HL-60 (cell line): ENCODE data around the gene AGAP5.
"Not testable (repeated sequence)": the region's sequence is repeated elsewhere in the genome, so short reads cannot be mapped to it uniquely, and the experiment has no call there.

ENCODE experiments used
- DNase-seq, 2 experiments: peaks; one replicate each; pipeline ENCODE4 v3.0.0-alpha.2; 2010 to 2020; ENCODE audit warnings: low read depth in 1 of 2, low spot score in 1 of 2
- H3K27ac ChIP-seq: fragments of 250-450 bp; sonication (Bioruptor Pico); replicated peaks from 2 replicates; pipeline ENCODE4 v1.5.1; 2020; ENCODE audit warnings: mild to moderate bottlenecking, moderate library complexity
- H3K27me3 ChIP-seq: fragments of 250-450 bp; sonication (Bioruptor Pico); 2 replicates; pipeline ENCODE4 v1.5.1; 2021; ENCODE audit warnings: mild to moderate bottlenecking, moderate library complexity; ENCODE audit not compliant: insufficient read depth, poor library complexity, severe bottlenecking
- H3K4me3 ChIP-seq: replicated peaks from 2 replicates; pipeline ENCODE4 v1.5.1; 2011; ENCODE audit warnings: mild to moderate bottlenecking, control low read depth, low read length; ENCODE audit not compliant: insufficient read depth
- CTCF ChIP-seq: IDR thresholded peaks from one replicate; pipeline ENCODE4 v1.5.1; 2011; ENCODE audit warnings: low read length, control low read depth, inconsistent platforms; ENCODE audit not compliant: insufficient read depth
- GABPA ChIP-seq: IDR thresholded peaks from 2 replicates; pipeline ENCODE4 v1.6.1; 2012; ENCODE audit warnings: low read depth
- POLR2AphosphoS5 ChIP-seq: IDR thresholded peaks from 2 replicates; pipeline ENCODE4 v1.6.1; 2012; ENCODE audit warnings: low read depth
- REST ChIP-seq: IDR thresholded peaks from 2 replicates; pipeline ENCODE4 v1.6.1; 2012; ENCODE audit warnings: low read depth; ENCODE audit not compliant: insufficient replicate concordance
- SPI1 ChIP-seq: IDR thresholded peaks from 2 replicates; pipeline ENCODE4 v1.6.1; 2012; ENCODE audit warnings: low read depth, mild to moderate bottlenecking, borderline replicate concordance

Gene AGAP5

DNA sequence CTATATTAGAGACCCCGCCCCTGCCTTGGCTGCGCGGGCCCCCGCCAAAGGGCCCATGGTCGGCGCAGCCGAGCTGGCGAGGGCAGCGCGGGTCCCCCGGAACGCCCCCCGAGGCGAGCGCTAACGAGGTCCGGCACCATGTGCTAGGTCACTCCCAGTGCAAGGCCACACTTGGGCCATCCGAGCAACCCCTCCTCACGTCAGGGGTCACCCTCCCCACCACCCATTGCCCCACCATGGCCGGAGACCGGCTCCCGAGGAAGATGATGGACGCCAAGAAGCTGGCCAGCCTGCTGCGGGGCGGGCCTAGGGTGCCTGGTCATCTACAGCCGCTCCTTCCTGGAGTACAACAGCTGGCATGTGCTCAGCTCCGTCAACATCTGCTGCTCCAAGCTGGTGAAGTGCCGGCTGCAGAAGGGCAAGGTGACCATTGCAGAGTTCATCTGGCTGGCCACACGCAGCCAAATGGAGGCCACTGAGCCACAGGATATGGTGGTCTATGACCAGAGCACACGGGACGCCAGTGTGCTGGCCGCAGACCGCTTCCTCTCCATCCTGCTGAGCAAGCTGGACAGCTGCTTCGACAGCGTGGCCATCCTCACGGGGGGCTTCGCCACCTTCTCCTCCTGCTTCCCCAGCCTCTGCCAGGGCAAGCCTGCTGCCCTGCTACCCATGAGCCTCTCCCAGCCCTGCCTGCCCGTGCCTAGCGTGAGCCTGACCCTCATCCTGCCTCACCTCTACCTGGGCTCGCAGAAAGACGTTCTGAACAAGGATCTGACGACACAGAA, 33.9 kb upstream of the AGAP5 start:
- no peak overlapping the region for H3K27ac ChIP-seq
- TF ChIP-seq CTCF (no peak), REST (no peak), GABPA (no peak), SPI1 (no peak), POLR2AphosphoS5 (no peak)
- H3K27me3 ChIP-seq, result no peaks in the 10 kb centered on the region
- no peak overlapping the region; the same call in 1 of the 2 replicates for H3K4me3 ChIP-seq
- DNase-seq, result no peak

DNA sequence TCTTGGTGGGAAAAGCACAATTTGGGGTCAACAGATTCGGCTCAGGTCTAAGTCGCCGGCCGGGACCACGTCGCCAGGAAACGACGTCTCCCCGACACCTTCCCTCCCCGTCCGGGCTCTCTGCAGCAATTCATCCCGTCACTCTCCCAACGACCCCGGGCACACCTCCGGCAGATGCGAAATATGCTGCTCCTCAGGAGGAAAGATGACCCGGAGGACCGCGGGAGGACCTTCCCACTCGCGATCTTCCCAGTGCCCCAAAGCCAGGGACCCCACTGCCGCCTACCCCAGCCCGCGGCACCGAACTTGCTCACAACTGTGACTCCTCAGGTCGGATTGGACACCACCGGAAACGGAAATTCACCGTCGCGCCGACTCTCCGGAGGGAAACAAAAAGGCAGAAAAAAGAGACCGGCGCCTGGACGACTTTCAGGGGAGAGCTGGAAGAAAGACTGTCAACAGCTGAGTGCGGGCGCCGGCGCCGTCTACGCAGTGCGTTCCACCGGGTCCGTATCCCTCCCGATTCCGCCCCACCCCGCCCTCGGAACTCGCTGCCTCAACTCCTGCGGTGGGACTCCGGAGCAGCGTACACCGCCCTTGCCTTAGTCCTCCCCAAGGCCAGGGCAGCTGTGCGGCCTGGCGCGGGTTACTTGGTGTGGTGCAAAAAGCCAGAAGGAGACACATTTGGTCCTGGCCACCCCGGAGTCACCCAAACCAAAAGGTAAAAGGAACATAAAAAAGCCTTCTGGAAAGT, 32.4 kb upstream of the AGAP5 start:
- TF ChIP-seq REST, result peak; percentile 68
- TF ChIP-seq SPI1, result peak; percentile 9; the same call in 1 of the 2 replicates
- no peak for TF ChIP-seq CTCF
- TF ChIP-seq POLR2AphosphoS5, result peak; percentile 94
- TF ChIP-seq GABPA, result peak; percentile 100
- peak overlapping the region; percentile 90 for H3K27ac ChIP-seq
- H3K27me3 ChIP-seq, result no peaks in the 10 kb centered on the region
- peak; percentile 60 to 95 for DNase-seq
- peak overlapping the region; percentile 85 for H3K4me3 ChIP-seq

- not testable (repeated sequence) for H3K27me3 ChIP-seq
- peak in 1 of 2 experiments; percentile 49 for DNase-seq
- peak overlapping the region; percentile 85 for H3K4me3 ChIP-seq
- peak overlapping the region; percentile 90 for H3K27ac ChIP-seq
Measured at GRCh38 chr10:73729781-73730152, 31.9 kb upstream of the AGAP5 start.

DNA sequence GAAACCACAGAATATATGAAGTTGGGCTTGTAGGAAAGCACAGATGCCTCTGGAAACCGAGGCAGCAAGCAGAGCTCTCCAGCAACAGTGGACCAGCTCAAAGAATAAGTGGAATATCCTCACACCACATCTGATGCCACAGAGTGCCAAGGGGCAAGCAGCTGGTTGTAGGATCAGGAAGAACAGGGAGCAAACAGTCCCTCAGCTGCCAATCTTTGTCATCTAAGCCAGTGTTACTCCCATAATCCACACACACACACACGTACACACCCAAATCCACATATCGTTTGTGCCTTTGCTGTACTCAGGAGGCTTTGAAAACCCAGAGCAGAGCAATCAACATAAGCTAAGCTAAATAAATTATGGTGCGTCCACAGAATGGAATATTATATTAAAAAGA, 25.6 kb upstream of the AGAP5 start:
- no peaks in the 10 kb centered on the region for H3K27me3 ChIP-seq
- no peak for DNase-seq
- H3K4me3 ChIP-seq, result no peak overlapping the region
- TF ChIP-seq POLR2AphosphoS5, result no peak
- TF ChIP-seq REST, result no peak
- no peak for TF ChIP-seq CTCF
- TF ChIP-seq GABPA, result no peak
- no peak for TF ChIP-seq SPI1
- H3K27ac ChIP-seq, result no peak overlapping the region

- not testable (repeated sequence) for DNase-seq, H3K4me3 ChIP-seq, H3K27ac ChIP-seq, H3K27me3 ChIP-seq
Measured at GRCh38 chr10:73720561-73720960, 22.7 kb upstream of the AGAP5 start.
